Fibroblast of lung (primary cell): Measurements from ENCODE around the gene POLK. TPM values are rescaled to one million over a fixed set of nuclear protein-coding genes. Genes with fewer than 3 reads are reported as not detected.
A peak's percentile ranks its signal among the peaks of the same experiment; 100 is the strongest.

ENCODE experiments used
- DNase-seq, 2 donors: peaks; one replicate each; pipeline versions ENCODE4 v3.0.0 to v3.0.0-alpha.2; 2010; ENCODE audit warnings: low read depth in 2 of 2
- H2AFZ ChIP-seq: 2 replicates; pipeline ENCODE4 v1.5.1; 2012; ENCODE audit warnings: low read length, control low read depth, inconsistent platforms
- H3K27ac ChIP-seq: 2 replicates; pipeline ENCODE4 v1.5.1; 2011; ENCODE audit warnings: low read length, control low read depth; ENCODE audit not compliant: insufficient read depth
- H3K27me3 ChIP-seq: 2 replicates; pipeline ENCODE4 v1.5.1; 2011; ENCODE audit warnings: mild to moderate bottlenecking, low read length; ENCODE audit not compliant: control insufficient read depth, insufficient read depth
- H3K36me3 ChIP-seq: 2 replicates; pipeline ENCODE4 v1.5.1; 2011; ENCODE audit warnings: low read length; ENCODE audit not compliant: control insufficient read depth, insufficient read depth
- H3K4me1 ChIP-seq: 2 replicates; pipeline ENCODE4 v1.5.1; 2011; ENCODE audit warnings: low read length; ENCODE audit not compliant: control insufficient read depth, insufficient read depth; ENCODE audit errors: extremely low read depth
- H3K4me2 ChIP-seq: 2 replicates; pipeline ENCODE4 v1.5.1; 2011; ENCODE audit warnings: low read length, control low read depth; ENCODE audit not compliant: insufficient read depth; ENCODE audit errors: extremely low read depth
- H3K4me3 ChIP-seq, 4 experiments: fragments of 200-600 bp in 1 of 4; sonication (generic) in 1 of 4; replicated peaks in 1 of 4; 2 replicates each; pipeline ENCODE4 v1.5.1; 2011 to 2016; ENCODE audit warnings: low read length in 4 of 4, low read depth in 3 of 4, mild to moderate bottlenecking in 3 of 4, control low read depth in 2 of 4, inconsistent platforms in 1 of 4, mixed read lengths in 1 of 4; ENCODE audit not compliant: insufficient read depth in 1 of 4; ENCODE audit errors: control extremely low read depth in 1 of 4
- H3K79me2 ChIP-seq: 2 replicates; pipeline ENCODE4 v1.5.1; 2012; ENCODE audit warnings: mild to moderate bottlenecking, low read length, inconsistent platforms; ENCODE audit not compliant: control insufficient read depth, insufficient read depth
- H3K9ac ChIP-seq: 2 replicates; pipeline ENCODE4 v1.5.1; 2011; ENCODE audit warnings: mild to moderate bottlenecking, low read length, control low read depth; ENCODE audit not compliant: insufficient read depth
- H3K9me3 ChIP-seq: 2 replicates; pipeline ENCODE4 v1.5.1; 2012; ENCODE audit warnings: low read depth, low read length; ENCODE audit not compliant: control insufficient read depth, insufficient read depth
- H4K20me1 ChIP-seq: 2 replicates; pipeline ENCODE4 v1.5.1; 2011; ENCODE audit warnings: low read length; ENCODE audit not compliant: control insufficient read depth, insufficient read depth; ENCODE audit errors: extremely low read depth
- EZH2 ChIP-seq: IDR thresholded peaks from 2 replicates; pipeline ENCODE4 v1.5.1; 2012; ENCODE audit warnings: low read length, control low read depth, mild to moderate bottlenecking; ENCODE audit errors: missing control alignments
- polyA plus RNA-seq, 2 donors: library from polyadenylated mRNA; depleted of rRNA in 1 of 2; stranded (reverse) in 1 of 2; unstranded in 1 of 2; fragments of >200 nt; gene quantifications; 2 replicates each; pipeline ENCODE4 v1.2.1, GENCODE V29; 2011 to 2012; ENCODE audit warnings: missing spikeins in 1 of 2
- total RNA-seq: library from RNA; depleted of rRNA; stranded (reverse); fragments of >200 nt; gene quantifications from 2 replicates; pipeline ENCODE4 v1.2.1, GENCODE V29; 2014
- TF ChIP-seq, protein P1 (sequence below), 2 donors: IDR thresholded peaks in 1 of 2; conservative IDR thresholded peaks in 1 of 2; 1 replicate in 1 of 2; 2 replicates in 1 of 2; pipeline ENCODE4 v1.5.1; 2011 to 2012; ENCODE audit warnings: low read length in 2 of 2, control low read depth in 1 of 2, inconsistent platforms in 1 of 2, low read depth in 1 of 2, mild to moderate bottlenecking in 1 of 2

POLK gene
- total and polyA plus RNA-seq, 2 donors (not counting 1 experiment from before 2014, with no cell fraction given), result 32.0 to 44.9 TPM

GRCh38 chr5:75523275-75523674 is 11.6 kb downstream of the POLK start:
- no peaks in the 10 kb centered on the region for H3K9me3 ChIP-seq
- no peaks in the 10 kb centered on the region for H3K27me3 ChIP-seq
- H3K4me2 ChIP-seq, result no peak overlapping the region
- H2AFZ ChIP-seq, result no peak overlapping the region
- H3K4me3 ChIP-seq, result no peak overlapping the region
- H3K4me1 ChIP-seq, result peaks cover 2% of the 10 kb centered on the region
- TF ChIP-seq, protein P1, sequence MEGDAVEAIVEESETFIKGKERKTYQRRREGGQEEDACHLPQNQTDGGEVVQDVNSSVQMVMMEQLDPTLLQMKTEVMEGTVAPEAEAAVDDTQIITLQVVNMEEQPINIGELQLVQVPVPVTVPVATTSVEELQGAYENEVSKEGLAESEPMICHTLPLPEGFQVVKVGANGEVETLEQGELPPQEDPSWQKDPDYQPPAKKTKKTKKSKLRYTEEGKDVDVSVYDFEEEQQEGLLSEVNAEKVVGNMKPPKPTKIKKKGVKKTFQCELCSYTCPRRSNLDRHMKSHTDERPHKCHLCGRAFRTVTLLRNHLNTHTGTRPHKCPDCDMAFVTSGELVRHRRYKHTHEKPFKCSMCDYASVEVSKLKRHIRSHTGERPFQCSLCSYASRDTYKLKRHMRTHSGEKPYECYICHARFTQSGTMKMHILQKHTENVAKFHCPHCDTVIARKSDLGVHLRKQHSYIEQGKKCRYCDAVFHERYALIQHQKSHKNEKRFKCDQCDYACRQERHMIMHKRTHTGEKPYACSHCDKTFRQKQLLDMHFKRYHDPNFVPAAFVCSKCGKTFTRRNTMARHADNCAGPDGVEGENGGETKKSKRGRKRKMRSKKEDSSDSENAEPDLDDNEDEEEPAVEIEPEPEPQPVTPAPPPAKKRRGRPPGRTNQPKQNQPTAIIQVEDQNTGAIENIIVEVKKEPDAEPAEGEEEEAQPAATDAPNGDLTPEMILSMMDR (conservative IDR thresholded peaks at IDR 0.05 in 1 of 2, IDR thresholded peaks at IDR 0.05 in 1 of 2; ENCODE audit: low read depth in 1 of 2, low read length in 2 of 2), result no peak
- no peak for TF ChIP-seq EZH2
- H3K9ac ChIP-seq, result no peak overlapping the region
- peaks cover 69% of the 10 kb centered on the region for H3K79me2 ChIP-seq
- DNase-seq, result no peak
- no peaks in the 10 kb centered on the region for H4K20me1 ChIP-seq
- no peaks in the 10 kb centered on the region for H3K36me3 ChIP-seq
- H3K27ac ChIP-seq, result no peak overlapping the region

- H3K4me1 ChIP-seq, result peaks cover 2% of the 10 kb centered on the region
- H3K9me3 ChIP-seq, result no peaks in the 10 kb centered on the region
- no peak for TF ChIP-seq EZH2
- TF ChIP-seq, protein P1 (conservative IDR thresholded peaks at IDR 0.05 in 1 of 2, IDR thresholded peaks at IDR 0.05 in 1 of 2; ENCODE audit: low read depth in 1 of 2, low read length in 2 of 2), result no peak
- H2AFZ ChIP-seq, result no peak overlapping the region
- H3K36me3 ChIP-seq, result no peaks in the 10 kb centered on the region
- no peaks in the 10 kb centered on the region for H3K27me3 ChIP-seq
- no peaks in the 10 kb centered on the region for H4K20me1 ChIP-seq
- H3K27ac ChIP-seq, result no peak overlapping the region
- H3K79me2 ChIP-seq, result peaks cover 62% of the 10 kb centered on the region
- no peak overlapping the region for H3K4me3 ChIP-seq
- peak in 1 of 2 donors; percentile 10 for DNase-seq
- H3K4me2 ChIP-seq, result no peak overlapping the region
- no peak overlapping the region for H3K9ac ChIP-seq
These were observed 12.4 kb downstream of the POLK start for GRCh38 chr5:75524071-75524470.

DNA sequence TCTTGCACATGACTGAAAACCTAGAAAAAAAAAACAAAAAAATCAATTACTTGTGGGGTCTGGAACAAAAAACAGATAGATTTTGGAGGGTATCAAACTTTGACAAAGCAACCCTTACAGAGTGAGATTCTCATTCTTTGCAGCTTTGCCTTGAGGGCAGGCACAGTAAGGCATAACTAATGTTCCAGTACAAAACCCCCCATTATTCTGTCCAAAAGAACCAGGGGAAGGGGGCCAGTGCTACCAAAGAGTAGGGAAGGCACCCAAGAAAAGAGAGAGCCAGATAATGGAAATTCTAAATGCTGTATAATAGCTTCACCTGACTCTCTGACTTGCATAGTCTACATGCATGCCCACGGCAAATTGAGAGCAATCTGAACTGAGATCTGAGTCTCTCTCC is 12.9 kb downstream of the POLK start:
- no peaks in the 10 kb centered on the region for H4K20me1 ChIP-seq
- no peaks in the 10 kb centered on the region for H3K27me3 ChIP-seq
- no peak overlapping the region for H3K4me2 ChIP-seq
- DNase-seq, result no peak
- no peak overlapping the region for H3K27ac ChIP-seq
- H3K79me2 ChIP-seq, result peaks cover 59% of the 10 kb centered on the region
- H3K36me3 ChIP-seq, result no peaks in the 10 kb centered on the region
- H2AFZ ChIP-seq, result no peak overlapping the region
- H3K4me3 ChIP-seq, result no peak overlapping the region
- H3K9ac ChIP-seq, result no peak overlapping the region
- peaks cover 2% of the 10 kb centered on the region for H3K4me1 ChIP-seq
- no peak for TF ChIP-seq EZH2
- TF ChIP-seq, protein P1 (conservative IDR thresholded peaks at IDR 0.05 in 1 of 2, IDR thresholded peaks at IDR 0.05 in 1 of 2; ENCODE audit: low read depth in 1 of 2, low read length in 2 of 2), result no peak
- H3K9me3 ChIP-seq, result no peaks in the 10 kb centered on the region
